HG03571 (cell line): ENCODE data around the gene LPIN1.

Experiments
- ATAC-seq: cut with Tn5 transposase; IDR thresholded peaks from one replicate; pipeline ENCODE4 v1.9.1; 2021; ENCODE audit not compliant: unreplicated experiment

The LPIN1 gene

GRCh38 chr2:11742702-11743357 lies 3.6 kb upstream of the LPIN1 start:
- ATAC-seq = no peak

- ATAC-seq = no peak
Observed at GRCh38 chr2:11743366-11743765, 3.1 kb upstream of the LPIN1 start.

- ATAC-seq = peak; percentile 50
Observed at GRCh38 chr2:11743846-11744553, 2.4 kb upstream of the LPIN1 start.

- ATAC-seq = no peak
Observed at GRCh38 chr2:11744631-11745394, 1.6 kb upstream of the LPIN1 start.

- no peak for ATAC-seq
Observed at GRCh38 chr2:11745613-11746375, 638 bp upstream of the LPIN1 start.

GRCh38 chr2:11746807-11747459 lies 501 bp downstream of the LPIN1 start:
- ATAC-seq = peak; percentile 12

- no peak for ATAC-seq
Observed at GRCh38 chr2:11748018-11748860, 1.8 kb downstream of the LPIN1 start.

GRCh38 chr2:11748861-11749645 lies 2.6 kb downstream of the LPIN1 start:
- ATAC-seq = no peak

GRCh38 chr2:11749646-11750349 lies 3.4 kb downstream of the LPIN1 start:
- no peak for ATAC-seq

- peak; percentile 32 for ATAC-seq
Observed at GRCh38 chr2:11750422-11750821, 4.0 kb downstream of the LPIN1 start.

GRCh38 chr2:11750917-11751316 lies 4.5 kb downstream of the LPIN1 start:
- no peak for ATAC-seq

GRCh38 chr2:11752906-11753305 lies 6.5 kb downstream of the LPIN1 start:
- no peak for ATAC-seq

- peak; percentile 73 for ATAC-seq
Observed at GRCh38 chr2:11753452-11753885, 7.0 kb downstream of the LPIN1 start.

GRCh38 chr2:11753886-11754699 lies 7.7 kb downstream of the LPIN1 start:
- peak; percentile 25 for ATAC-seq

- no peak for ATAC-seq
Observed at GRCh38 chr2:11754700-11755015, 8.2 kb downstream of the LPIN1 start.

GRCh38 chr2:11757101-11757500 lies 10.7 kb downstream of the LPIN1 start:
- ATAC-seq = no peak

GRCh38 chr2:11758187-11758586 lies 11.8 kb downstream of the LPIN1 start:
- ATAC-seq = no peak

- no peak for ATAC-seq
Observed at GRCh38 chr2:11758647-11759046, 12.2 kb downstream of the LPIN1 start.
